ENCODE data around the gene IL17C. TPM values are rescaled to one million over a fixed set of nuclear protein-coding genes. Genes with fewer than 3 reads are reported as not detected.

The IL17C gene
- polyA plus RNA-seq, 1 donor from 2014 or later = not detected

GRCh38 chr16:88630433-88630832 is 7.9 kb upstream of the IL17C start:
- Histone ChIP-seq H3K4me3 (ENCODE audit: low read length) (no peak overlapping the region), H3K9ac (ENCODE audit: low read length) (no peak overlapping the region), H3K27ac (ENCODE audit: low read length) (no peak overlapping the region), H3K9me3 (ENCODE audit: low read length) (no peaks in the 10 kb centered on the region), H4K20me1 (ENCODE audit: insufficient read depth) (no peaks in the 10 kb centered on the region), H3K79me2 (replicated peaks; ENCODE audit: insufficient read depth, low read length) (no peaks in the 10 kb centered on the region), H2AFZ (ENCODE audit: low read depth, low read length) (no peak overlapping the region), H3K9me2 (ENCODE audit: insufficient read depth, low read length) (no peaks in the 10 kb centered on the region), H3F3A (ENCODE audit: insufficient read depth, low read length, poor library complexity, severe bottlenecking) (no peaks in the 10 kb centered on the region), H3K36me3 (ENCODE audit: insufficient read depth, low read length) (no peaks in the 10 kb centered on the region), H3K4me2 (ENCODE audit: low read length) (no peak overlapping the region), H3K27me3 (ENCODE audit: insufficient read depth, low read depth, low read length) (peaks cover 13% of the 10 kb centered on the region)
- no peak for TF ChIP-seq RAD21 (conservative IDR thresholded peaks at IDR 0.05)
- no peak for TF ChIP-seq EZH2 (IDR thresholded peaks at IDR 0.05; ENCODE audit: borderline replicate concordance, insufficient read depth, low read length, poor library complexity, severe bottlenecking)
- no peak for TF ChIP-seq POLR2AphosphoS5 (IDR thresholded peaks at IDR 0.05)
- no peak for TF ChIP-seq MXI1 (conservative IDR thresholded peaks at IDR 0.05; ENCODE audit: poor library complexity, severe bottlenecking)
- TF ChIP-seq CTCF (IDR thresholded peaks at IDR 0.05; ENCODE audit: poor library complexity, severe bottlenecking) = no peak
- no peak for TF ChIP-seq TAF1 (IDR thresholded peaks at IDR 0.05; ENCODE audit: low read depth)
- no peak for TF ChIP-seq EP300 (conservative IDR thresholded peaks at IDR 0.05; ENCODE audit: poor library complexity, severe bottlenecking)
- no peak for TF ChIP-seq SMC3 (conservative IDR thresholded peaks at IDR 0.05; ENCODE audit: poor library complexity)
- no peak for TF ChIP-seq REST (IDR thresholded peaks at IDR 0.05; ENCODE audit: borderline replicate concordance)

- Histone ChIP-seq H3K36me3 (ENCODE audit: insufficient read depth, low read length) (no peaks in the 10 kb centered on the region), H3K79me2 (replicated peaks; ENCODE audit: insufficient read depth, low read length) (no peaks in the 10 kb centered on the region), H4K20me1 (ENCODE audit: insufficient read depth) (no peaks in the 10 kb centered on the region), H3K9me2 (ENCODE audit: insufficient read depth, low read length) (no peaks in the 10 kb centered on the region), H3K27ac (ENCODE audit: low read length) (no peak overlapping the region), H3K27me3 (ENCODE audit: insufficient read depth, low read depth, low read length) (peaks cover 13% of the 10 kb centered on the region), H3K4me2 (ENCODE audit: low read length) (no peak overlapping the region), H2AFZ (ENCODE audit: low read depth, low read length) (no peak overlapping the region), H3K4me3 (ENCODE audit: low read length) (no peak overlapping the region), H3F3A (ENCODE audit: insufficient read depth, low read length, poor library complexity, severe bottlenecking) (no peaks in the 10 kb centered on the region), H3K9ac (ENCODE audit: low read length) (no peak overlapping the region), H3K9me3 (ENCODE audit: low read length) (no peaks in the 10 kb centered on the region)
- TF ChIP-seq REST (IDR thresholded peaks at IDR 0.05; ENCODE audit: borderline replicate concordance) (no peak), TAF1 (IDR thresholded peaks at IDR 0.05; ENCODE audit: low read depth) (no peak), RAD21 (conservative IDR thresholded peaks at IDR 0.05) (no peak), MXI1 (conservative IDR thresholded peaks at IDR 0.05; ENCODE audit: poor library complexity, severe bottlenecking) (no peak), EZH2 (IDR thresholded peaks at IDR 0.05; ENCODE audit: borderline replicate concordance, insufficient read depth, low read length, poor library complexity, severe bottlenecking) (no peak), SMC3 (conservative IDR thresholded peaks at IDR 0.05; ENCODE audit: poor library complexity) (no peak), CTCF (IDR thresholded peaks at IDR 0.05; ENCODE audit: poor library complexity, severe bottlenecking) (no peak), POLR2AphosphoS5 (IDR thresholded peaks at IDR 0.05) (no peak), EP300 (conservative IDR thresholded peaks at IDR 0.05; ENCODE audit: poor library complexity, severe bottlenecking) (no peak)
Observed at GRCh38 chr16:88630941-88631340, 7.4 kb upstream of the IL17C start.

Data from neural cell (in vitro differentiated cells).